Measurements from ENCODE around the gene SDK2. TPM values are rescaled to one million over a fixed set of nuclear protein-coding genes. Genes with fewer than 3 reads are reported as not detected.

Gene SDK2
- total and polyA plus RNA-seq, 2 experiments from 2014 or later: 0.74 to 5.1 TPM

GRCh38 chr17:73580073-73580710 is 64.1 kb downstream of the SDK2 start:
- no peaks in the 10 kb centered on the region for H3K4me1 ChIP-seq (ENCODE audit: insufficient read depth)

More at GRCh38 chr17:73580073-73580710, 64.1 kb downstream of the SDK2 start:
- H3K27ac Mint-ChIP-seq: no peak overlapping the region
- Histone ChIP-seq H3K36me3 (ENCODE audit: insufficient read depth) (no peaks in the 10 kb centered on the region), H3K27ac (ENCODE audit: low read depth) (no peak overlapping the region), H3K4me2 (no peak overlapping the region), H2AFZ (no peak overlapping the region), H3K9me2 (ENCODE audit: insufficient read depth) (no peaks in the 10 kb centered on the region), H4K20me1 (replicated peaks; ENCODE audit: insufficient read depth) (no peaks in the 10 kb centered on the region), H3K4me3 (no peak overlapping the region), H3F3A (replicated peaks; ENCODE audit: low read depth) (no peaks in the 10 kb centered on the region), H3K27me3 (ENCODE audit: insufficient read depth) (no peaks in the 10 kb centered on the region), H3K79me2 (replicated peaks; ENCODE audit: insufficient read depth) (no peaks in the 10 kb centered on the region)
- TF ChIP-seq CREB1 (CRISPR knock-in tag; IDR thresholded peaks at IDR 0.05; ENCODE audit: low read depth): no peak
- TF ChIP-seq ZNF331 (CRISPR knock-in tag; IDR thresholded peaks at IDR 0.05; ENCODE audit: low read depth): no peak
- no peak for TF ChIP-seq NANOG (IDR thresholded peaks at IDR 0.05; ENCODE audit: borderline replicate concordance)
- no peak for TF ChIP-seq ZNF114 (CRISPR knock-in tag; IDR thresholded peaks at IDR 0.05)
- no peak for TF ChIP-seq ETS1 (IDR thresholded peaks at IDR 0.05)
- TF ChIP-seq, protein P1, sequence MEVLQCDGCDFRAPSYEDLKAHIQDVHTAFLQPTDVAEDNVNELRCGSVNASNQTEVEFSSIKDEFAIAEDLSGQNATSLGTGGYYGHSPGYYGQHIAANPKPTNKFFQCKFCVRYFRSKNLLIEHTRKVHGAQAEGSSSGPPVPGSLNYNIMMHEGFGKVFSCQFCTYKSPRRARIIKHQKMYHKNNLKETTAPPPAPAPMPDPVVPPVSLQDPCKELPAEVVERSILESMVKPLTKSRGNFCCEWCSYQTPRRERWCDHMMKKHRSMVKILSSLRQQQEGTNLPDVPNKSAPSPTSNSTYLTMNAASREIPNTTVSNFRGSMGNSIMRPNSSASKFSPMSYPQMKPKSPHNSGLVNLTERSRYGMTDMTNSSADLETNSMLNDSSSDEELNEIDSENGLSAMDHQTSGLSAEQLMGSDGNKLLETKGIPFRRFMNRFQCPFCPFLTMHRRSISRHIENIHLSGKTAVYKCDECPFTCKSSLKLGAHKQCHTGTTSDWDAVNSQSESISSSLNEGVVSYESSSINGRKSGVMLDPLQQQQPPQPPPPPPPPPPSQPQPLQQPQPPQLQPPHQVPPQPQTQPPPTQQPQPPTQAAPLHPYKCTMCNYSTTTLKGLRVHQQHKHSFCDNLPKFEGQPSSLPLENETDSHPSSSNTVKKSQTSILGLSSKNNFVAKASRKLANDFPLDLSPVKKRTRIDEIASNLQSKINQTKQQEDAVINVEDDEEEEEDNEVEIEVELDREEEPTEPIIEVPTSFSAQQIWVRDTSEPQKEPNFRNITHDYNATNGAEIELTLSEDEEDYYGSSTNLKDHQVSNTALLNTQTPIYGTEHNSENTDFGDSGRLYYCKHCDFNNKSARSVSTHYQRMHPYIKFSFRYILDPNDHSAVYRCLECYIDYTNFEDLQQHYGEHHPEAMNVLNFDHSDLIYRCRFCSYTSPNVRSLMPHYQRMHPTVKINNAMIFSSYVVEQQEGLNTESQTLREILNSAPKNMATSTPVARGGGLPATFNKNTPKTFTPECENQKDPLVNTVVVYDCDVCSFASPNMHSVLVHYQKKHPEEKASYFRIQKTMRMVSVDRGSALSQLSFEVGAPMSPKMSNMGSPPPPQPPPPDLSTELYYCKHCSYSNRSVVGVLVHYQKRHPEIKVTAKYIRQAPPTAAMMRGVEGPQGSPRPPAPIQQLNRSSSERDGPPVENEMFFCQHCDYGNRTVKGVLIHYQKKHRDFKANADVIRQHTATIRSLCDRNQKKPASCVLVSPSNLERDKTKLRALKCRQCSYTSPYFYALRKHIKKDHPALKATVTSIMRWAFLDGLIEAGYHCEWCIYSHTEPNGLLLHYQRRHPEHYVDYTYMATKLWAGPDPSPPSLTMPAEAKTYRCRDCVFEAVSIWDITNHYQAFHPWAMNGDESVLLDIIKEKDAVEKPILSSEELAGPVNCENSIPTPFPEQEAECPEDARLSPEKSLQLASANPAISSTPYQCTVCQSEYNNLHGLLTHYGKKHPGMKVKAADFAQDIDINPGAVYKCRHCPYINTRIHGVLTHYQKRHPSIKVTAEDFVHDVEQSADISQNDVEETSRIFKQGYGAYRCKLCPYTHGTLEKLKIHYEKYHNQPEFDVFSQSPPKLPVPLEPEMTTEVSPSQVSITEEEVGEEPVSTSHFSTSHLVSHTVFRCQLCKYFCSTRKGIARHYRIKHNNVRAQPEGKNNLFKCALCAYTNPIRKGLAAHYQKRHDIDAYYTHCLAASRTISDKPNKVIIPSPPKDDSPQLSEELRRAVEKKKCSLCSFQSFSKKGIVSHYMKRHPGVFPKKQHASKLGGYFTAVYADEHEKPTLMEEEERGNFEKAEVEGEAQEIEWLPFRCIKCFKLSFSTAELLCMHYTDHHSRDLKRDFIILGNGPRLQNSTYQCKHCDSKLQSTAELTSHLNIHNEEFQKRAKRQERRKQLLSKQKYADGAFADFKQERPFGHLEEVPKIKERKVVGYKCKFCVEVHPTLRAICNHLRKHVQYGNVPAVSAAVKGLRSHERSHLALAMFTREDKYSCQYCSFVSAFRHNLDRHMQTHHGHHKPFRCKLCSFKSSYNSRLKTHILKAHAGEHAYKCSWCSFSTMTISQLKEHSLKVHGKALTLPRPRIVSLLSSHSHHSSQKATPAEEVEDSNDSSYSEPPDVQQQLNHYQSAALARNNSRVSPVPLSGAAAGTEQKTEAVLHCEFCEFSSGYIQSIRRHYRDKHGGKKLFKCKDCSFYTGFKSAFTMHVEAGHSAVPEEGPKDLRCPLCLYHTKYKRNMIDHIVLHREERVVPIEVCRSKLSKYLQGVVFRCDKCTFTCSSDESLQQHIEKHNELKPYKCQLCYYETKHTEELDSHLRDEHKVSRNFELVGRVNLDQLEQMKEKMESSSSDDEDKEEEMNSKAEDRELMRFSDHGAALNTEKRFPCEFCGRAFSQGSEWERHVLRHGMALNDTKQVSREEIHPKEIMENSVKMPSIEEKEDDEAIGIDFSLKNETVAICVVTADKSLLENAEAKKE (CRISPR knock-in tag; IDR thresholded peaks at IDR 0.05): no peak
- no peak for TF ChIP-seq EZH2phosphoT487 (IDR thresholded peaks at IDR 0.05; ENCODE audit: unreplicated experiment)
- TF ChIP-seq EZH2 (IDR thresholded peaks at IDR 0.05; ENCODE audit: low read depth, unreplicated experiment): no peak
- no peak for TF ChIP-seq STAT1 (IDR thresholded peaks at IDR 0.05; ENCODE audit: unreplicated experiment)
- TF ChIP-seq JUNB (IDR thresholded peaks at IDR 0.05; ENCODE audit: unreplicated experiment): no peak
- no peak for TF ChIP-seq POLR2AphosphoS5 (IDR thresholded peaks at IDR 0.05; ENCODE audit: low read depth)
- TF ChIP-seq, protein P2, sequence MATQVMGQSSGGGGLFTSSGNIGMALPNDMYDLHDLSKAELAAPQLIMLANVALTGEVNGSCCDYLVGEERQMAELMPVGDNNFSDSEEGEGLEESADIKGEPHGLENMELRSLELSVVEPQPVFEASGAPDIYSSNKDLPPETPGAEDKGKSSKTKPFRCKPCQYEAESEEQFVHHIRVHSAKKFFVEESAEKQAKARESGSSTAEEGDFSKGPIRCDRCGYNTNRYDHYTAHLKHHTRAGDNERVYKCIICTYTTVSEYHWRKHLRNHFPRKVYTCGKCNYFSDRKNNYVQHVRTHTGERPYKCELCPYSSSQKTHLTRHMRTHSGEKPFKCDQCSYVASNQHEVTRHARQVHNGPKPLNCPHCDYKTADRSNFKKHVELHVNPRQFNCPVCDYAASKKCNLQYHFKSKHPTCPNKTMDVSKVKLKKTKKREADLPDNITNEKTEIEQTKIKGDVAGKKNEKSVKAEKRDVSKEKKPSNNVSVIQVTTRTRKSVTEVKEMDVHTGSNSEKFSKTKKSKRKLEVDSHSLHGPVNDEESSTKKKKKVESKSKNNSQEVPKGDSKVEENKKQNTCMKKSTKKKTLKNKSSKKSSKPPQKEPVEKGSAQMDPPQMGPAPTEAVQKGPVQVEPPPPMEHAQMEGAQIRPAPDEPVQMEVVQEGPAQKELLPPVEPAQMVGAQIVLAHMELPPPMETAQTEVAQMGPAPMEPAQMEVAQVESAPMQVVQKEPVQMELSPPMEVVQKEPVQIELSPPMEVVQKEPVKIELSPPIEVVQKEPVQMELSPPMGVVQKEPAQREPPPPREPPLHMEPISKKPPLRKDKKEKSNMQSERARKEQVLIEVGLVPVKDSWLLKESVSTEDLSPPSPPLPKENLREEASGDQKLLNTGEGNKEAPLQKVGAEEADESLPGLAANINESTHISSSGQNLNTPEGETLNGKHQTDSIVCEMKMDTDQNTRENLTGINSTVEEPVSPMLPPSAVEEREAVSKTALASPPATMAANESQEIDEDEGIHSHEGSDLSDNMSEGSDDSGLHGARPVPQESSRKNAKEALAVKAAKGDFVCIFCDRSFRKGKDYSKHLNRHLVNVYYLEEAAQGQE (IDR thresholded peaks at IDR 0.05; ENCODE audit: unreplicated experiment): no peak
- TF ChIP-seq CTCF (conservative IDR thresholded peaks at IDR 0.05; ENCODE audit: low read depth in 2 of 2): no peak
- no peaks in the 10 kb centered on the region for H3K36me3 Mint-ChIP-seq (ENCODE audit: low read depth)
- ATAC-seq (no peak), DNase-seq (ENCODE audit: low spot score) (no peak)
- H3K4me3 Mint-ChIP-seq: no peak overlapping the region
- no peaks in the 10 kb centered on the region for H3K9me3 Mint-ChIP-seq
- H3K27me3 Mint-ChIP-seq (ENCODE audit: insufficient read depth, low read depth, poor library complexity): peaks cover 5% of the 10 kb centered on the region
- H3K4me1 Mint-ChIP-seq: peaks cover 9% of the 10 kb centered on the region
